PC-3 (cell line): ENCODE data around the gene CNIH2. TPM values are rescaled to one million over a fixed set of nuclear protein-coding genes. Genes with fewer than 3 reads are reported as not detected.

Experiments
- ATAC-seq: fragments of 200-7000 bp; cut with Tn5 transposase; 2 replicates; pipeline ENCODE4 v1.9.1; 2020; ENCODE audit warnings: mild to moderate bottlenecking, moderate library complexity
- BruUV-seq: library from RNA; stranded (reverse); fragments of 400-500 nt; replicated peaks from 2 replicates; lab custom pipeline; 2021; lab: Mats Ljungman, UMichigan
- CTCF ChIA-PET: fragments of 300-600 bp; sonication (Branson Sonifier 250); formaldehyde crosslinking; loops from one replicate; lab custom pipeline; 2022; ENCODE audit warnings: antibody characterized with exemption; lab: Charles Lee
- POLR2A ChIA-PET: fragments of 300-600 bp; sonication (Branson Sonifier 250); formaldehyde crosslinking; loops from one replicate; lab custom pipeline; 2022; ENCODE audit warnings: antibody characterized with exemption; ENCODE audit not compliant: unreplicated experiment; lab: Charles Lee
- DNase-seq: peaks from one replicate; pipeline ENCODE4 v3.0.0-alpha.2; 2015
- H2AFZ ChIP-seq: fragments of 300-600 bp; sonication (generic); 2 replicates; pipeline ENCODE4 v1.6.0; 2016; ENCODE audit warnings: antibody characterized with exemption, low read length
- H3F3A ChIP-seq: fragments of 300-600 bp; sonication (generic); one replicate; pipeline ENCODE4 v1.6.0; 2017; ENCODE audit warnings: antibody characterized with exemption, low read length, control low read depth, mild to moderate bottlenecking; ENCODE audit not compliant: unreplicated experiment
- H3K27ac ChIP-seq: fragments of 300-600 bp; sonication (generic); 2 replicates; pipeline ENCODE4 v1.5.1; 2016; ENCODE audit warnings: mild to moderate bottlenecking, low read length
- H3K27me3 ChIP-seq: fragments of 300-600 bp; sonication (generic); 2 replicates; pipeline ENCODE4 v1.6.1; 2016; ENCODE audit warnings: low read length, mixed read lengths
- H3K36me3 ChIP-seq: fragments of 300-600 bp; sonication (generic); 2 replicates; pipeline ENCODE4 v1.6.1; 2016; ENCODE audit warnings: low read depth, mixed run types, low read length, mixed read lengths
- H3K4me1 ChIP-seq: fragments of 300-600 bp; sonication (generic); 2 replicates; pipeline ENCODE4 v1.5.1; 2016; ENCODE audit warnings: low read length; ENCODE audit not compliant: insufficient read depth
- H3K4me2 ChIP-seq: fragments of 300-600 bp; sonication (generic); 2 replicates; pipeline ENCODE4 v1.6.0; 2016; ENCODE audit warnings: low read length
- H3K4me3 ChIP-seq: fragments of 300-600 bp; sonication (generic); 2 replicates; pipeline ENCODE4 v1.5.1; 2016; ENCODE audit warnings: mild to moderate bottlenecking, low read length, mixed read lengths
- H3K79me2 ChIP-seq: fragments of 300-600 bp; sonication (generic); 2 replicates; pipeline ENCODE4 v1.6.1; 2017; ENCODE audit warnings: low read length, mixed read lengths
- H3K9ac ChIP-seq: fragments of 300-600 bp; sonication (generic); 2 replicates; pipeline ENCODE4 v1.6.0; 2016; ENCODE audit warnings: mild to moderate bottlenecking, low read length
- H3K9me2 ChIP-seq: fragments of 300-600 bp; sonication (generic); replicated peaks from 2 replicates; pipeline ENCODE4 v1.6.1; 2016; ENCODE audit warnings: mixed run types, low read length, mixed read lengths
- H3K9me3 ChIP-seq: fragments of 300-600 bp; sonication (generic); 2 replicates; pipeline ENCODE4 v1.6.1; 2016; ENCODE audit warnings: low read length, mixed read lengths
- H4K20me1 ChIP-seq: fragments of 300-600 bp; sonication (generic); 2 replicates; pipeline ENCODE4 v1.6.1; 2016; ENCODE audit warnings: low read length, mixed read lengths
- EZH2 ChIP-seq: fragments of 300-600 bp; sonication (generic); IDR thresholded peaks from one replicate; pipeline ENCODE4 v1.6.1; 2017; ENCODE audit warnings: antibody characterized with exemption, mild to moderate bottlenecking, low read length; ENCODE audit not compliant: unreplicated experiment
- EZH2phosphoT487 ChIP-seq: fragments of 300-600 bp; sonication (generic); IDR thresholded peaks from 2 replicates; pipeline ENCODE4 v1.6.1; 2018; ENCODE audit warnings: mild to moderate bottlenecking, antibody characterized with exemption, low read length, borderline replicate concordance
- intact Hi-C: fragments of 100-400 bp; cut with micrococcal nuclease; formaldehyde crosslinking; loops from 2 replicates; pipeline ENCODE4 v1.9.0; 2023
- total RNA-seq: library from RNA; depleted of rRNA; stranded (reverse); fragments of >200 nt; gene quantifications from 2 replicates; pipeline ENCODE4 v1.2.3, GENCODE V29; 2014
- TF ChIP-seq, protein P1 (sequence below): fragments of 300-600 bp; sonication (generic); conservative IDR thresholded peaks from 2 replicates; pipeline ENCODE4 v1.5.1; 2017; ENCODE audit warnings: antibody characterized with exemption, low read depth, mild to moderate bottlenecking, low read length

CNIH2 gene
- total RNA-seq, 1 experiment from 2014 or later = 2.2 TPM

DNA sequence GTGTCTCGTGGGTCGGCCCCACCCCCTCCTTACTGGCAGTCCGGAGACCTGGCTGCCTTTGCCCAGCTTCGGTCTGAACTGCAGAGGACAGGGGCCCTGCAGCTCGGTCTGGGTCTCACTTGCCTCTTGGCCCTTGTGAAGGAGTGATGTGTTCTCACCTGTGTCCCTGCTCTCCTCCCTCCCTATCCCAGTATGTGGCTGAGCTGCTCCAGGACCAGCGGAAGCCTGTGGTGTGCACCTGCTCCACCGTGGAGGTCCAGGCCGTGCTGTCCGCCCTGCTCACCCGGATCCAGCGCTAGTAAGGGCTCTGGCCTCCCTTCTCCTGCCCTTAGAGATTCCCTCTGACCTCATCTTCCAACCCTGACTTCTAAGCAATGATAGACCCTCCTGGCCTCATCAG is 45.2 kb upstream of the CNIH2 start:
- Histone ChIP-seq H3K36me3 (no peaks in the 10 kb centered on the region; the same call in 1 of the 2 replicates), H4K20me1 (no peaks in the 10 kb centered on the region), H3K79me2 (no peaks in the 10 kb centered on the region), H3F3A (no peaks in the 10 kb centered on the region), H3K9ac (no peak overlapping the region), H3K9me2 (no peaks in the 10 kb centered on the region), H3K9me3 (no peaks in the 10 kb centered on the region), H2AFZ (no peak overlapping the region), H3K27me3 (no peaks in the 10 kb centered on the region), H3K4me3 (no peak overlapping the region), H3K27ac (no peak overlapping the region), H3K4me1 (no peaks in the 10 kb centered on the region), H3K4me2 (no peak overlapping the region)
- intact Hi-C loops = no loop called here
- TF ChIP-seq EZH2 (no peak), EZH2phosphoT487 (no peak)
- TF ChIP-seq, protein P1, sequence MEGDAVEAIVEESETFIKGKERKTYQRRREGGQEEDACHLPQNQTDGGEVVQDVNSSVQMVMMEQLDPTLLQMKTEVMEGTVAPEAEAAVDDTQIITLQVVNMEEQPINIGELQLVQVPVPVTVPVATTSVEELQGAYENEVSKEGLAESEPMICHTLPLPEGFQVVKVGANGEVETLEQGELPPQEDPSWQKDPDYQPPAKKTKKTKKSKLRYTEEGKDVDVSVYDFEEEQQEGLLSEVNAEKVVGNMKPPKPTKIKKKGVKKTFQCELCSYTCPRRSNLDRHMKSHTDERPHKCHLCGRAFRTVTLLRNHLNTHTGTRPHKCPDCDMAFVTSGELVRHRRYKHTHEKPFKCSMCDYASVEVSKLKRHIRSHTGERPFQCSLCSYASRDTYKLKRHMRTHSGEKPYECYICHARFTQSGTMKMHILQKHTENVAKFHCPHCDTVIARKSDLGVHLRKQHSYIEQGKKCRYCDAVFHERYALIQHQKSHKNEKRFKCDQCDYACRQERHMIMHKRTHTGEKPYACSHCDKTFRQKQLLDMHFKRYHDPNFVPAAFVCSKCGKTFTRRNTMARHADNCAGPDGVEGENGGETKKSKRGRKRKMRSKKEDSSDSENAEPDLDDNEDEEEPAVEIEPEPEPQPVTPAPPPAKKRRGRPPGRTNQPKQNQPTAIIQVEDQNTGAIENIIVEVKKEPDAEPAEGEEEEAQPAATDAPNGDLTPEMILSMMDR = no peak
- ATAC-seq (no peak), DNase-seq (no peak)
- POLR2A ChIA-PET = no interaction called here
- CTCF ChIA-PET = no interaction called here
- no TSS peak for BruUV-seq

DNA sequence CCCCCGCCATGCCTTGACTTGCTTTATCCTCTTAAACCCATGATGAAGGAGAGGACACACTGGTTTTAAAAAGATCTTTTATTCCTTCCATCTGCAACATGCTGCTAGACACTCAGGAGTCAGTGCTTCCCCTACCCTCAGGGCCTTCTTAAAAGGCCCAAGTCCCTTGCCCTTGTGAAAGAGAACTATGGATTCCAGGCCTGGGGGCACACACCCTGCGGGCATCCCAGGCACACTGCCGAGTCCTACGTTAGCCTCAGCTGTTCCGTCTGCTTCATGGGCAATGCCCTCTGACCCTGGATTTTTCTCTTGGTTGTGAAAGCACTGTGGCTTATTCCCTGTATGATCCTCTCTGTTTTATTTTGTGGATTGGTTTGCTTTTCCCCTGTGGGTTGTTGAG is 44.7 kb upstream of the CNIH2 start:
- DNase-seq (no peak), ATAC-seq (no peak)
- no peak overlapping the region for H2AFZ ChIP-seq
- no peak overlapping the region for H3K27ac ChIP-seq
- no peaks in the 10 kb centered on the region for H3K4me1 ChIP-seq
- no peaks in the 10 kb centered on the region for H3K79me2 ChIP-seq
- H3K36me3 ChIP-seq = no peaks in the 10 kb centered on the region; the same call in 1 of the 2 replicates
- H3K9me3 ChIP-seq = no peaks in the 10 kb centered on the region
- no peak overlapping the region for H3K9ac ChIP-seq
- no peaks in the 10 kb centered on the region for H3F3A ChIP-seq
- POLR2A ChIA-PET = no interaction called here
- H4K20me1 ChIP-seq = no peaks in the 10 kb centered on the region
- no peaks in the 10 kb centered on the region for H3K27me3 ChIP-seq
- H3K9me2 ChIP-seq = no peaks in the 10 kb centered on the region
- intact Hi-C loops = no loop called here
- no peak overlapping the region for H3K4me2 ChIP-seq
- no peak overlapping the region for H3K4me3 ChIP-seq
- BruUV-seq = no TSS peak
- CTCF ChIA-PET = no interaction called here
- TF ChIP-seq EZH2 (no peak), EZH2phosphoT487 (no peak)
- TF ChIP-seq, protein P1 = no peak

DNA sequence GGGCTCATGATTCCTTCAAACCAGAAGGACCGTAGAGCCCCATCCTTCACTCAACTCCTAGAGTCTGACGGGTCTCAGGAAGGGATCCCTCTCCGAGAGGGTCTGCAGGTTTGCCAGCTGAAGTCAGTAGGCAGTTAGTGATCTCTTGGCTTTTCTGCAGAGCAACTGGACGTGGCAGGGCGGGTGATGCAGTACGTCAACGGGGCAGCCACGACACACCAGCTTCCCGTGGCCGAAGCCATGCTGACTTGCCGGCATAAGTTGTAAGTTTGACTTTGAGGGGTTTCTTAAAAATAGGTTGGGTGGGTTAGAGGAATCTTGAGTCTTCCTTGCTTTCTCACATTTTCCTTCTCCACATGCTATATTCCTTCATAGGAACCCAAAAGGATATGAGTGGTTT is 42.8 kb upstream of the CNIH2 start:
- no peaks in the 10 kb centered on the region for H3K79me2 ChIP-seq
- H2AFZ ChIP-seq = no peak overlapping the region
- intact Hi-C loops = no loop called here
- H3K27ac ChIP-seq = no peak overlapping the region
- H3K9me3 ChIP-seq = no peaks in the 10 kb centered on the region
- no peaks in the 10 kb centered on the region for H4K20me1 ChIP-seq
- ATAC-seq (no peak), DNase-seq (no peak)
- no peaks in the 10 kb centered on the region for H3K9me2 ChIP-seq
- ChIA-PET CTCF (no interaction called here), POLR2A (no interaction called here)
- no peak overlapping the region for H3K4me3 ChIP-seq
- H3K4me1 ChIP-seq = no peaks in the 10 kb centered on the region
- no peak overlapping the region for H3K9ac ChIP-seq
- TF ChIP-seq, protein P1 = no peak
- TF ChIP-seq EZH2 = no peak
- no peak for TF ChIP-seq EZH2phosphoT487
- no TSS peak for BruUV-seq
- no peaks in the 10 kb centered on the region for H3F3A ChIP-seq
- H3K27me3 ChIP-seq = no peaks in the 10 kb centered on the region
- H3K36me3 ChIP-seq = peaks cover 8% of the 10 kb centered on the region; the same call in 1 of the 2 replicates
- H3K4me2 ChIP-seq = no peak overlapping the region
